Endothelial cell of hepatic sinusoid (primary cell): ENCODE measurements around the gene RAB40AL.
"Not testable (repeated sequence)": the region's sequence is repeated elsewhere in the genome, so short reads cannot be mapped to it uniquely, and the experiment has no call there.

ENCODE experiments used
- in situ Hi-C: cut with HindIII; loops from 2 replicates; pipeline ENCODE4 v1.10.0; 2017; ENCODE audit warnings: low sequenced_read_pairs

RAB40AL gene, protein sequence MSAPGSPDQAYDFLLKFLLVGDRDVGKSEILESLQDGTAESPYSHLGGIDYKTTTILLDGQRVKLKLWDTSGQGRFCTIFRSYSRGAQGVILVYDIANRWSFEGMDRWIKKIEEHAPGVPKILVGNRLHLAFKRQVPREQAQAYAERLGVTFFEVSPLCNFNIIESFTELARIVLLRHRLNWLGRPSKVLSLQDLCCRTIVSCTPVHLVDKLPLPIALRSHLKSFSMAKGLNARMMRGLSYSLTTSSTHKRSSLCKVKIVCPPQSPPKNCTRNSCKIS

DNA sequence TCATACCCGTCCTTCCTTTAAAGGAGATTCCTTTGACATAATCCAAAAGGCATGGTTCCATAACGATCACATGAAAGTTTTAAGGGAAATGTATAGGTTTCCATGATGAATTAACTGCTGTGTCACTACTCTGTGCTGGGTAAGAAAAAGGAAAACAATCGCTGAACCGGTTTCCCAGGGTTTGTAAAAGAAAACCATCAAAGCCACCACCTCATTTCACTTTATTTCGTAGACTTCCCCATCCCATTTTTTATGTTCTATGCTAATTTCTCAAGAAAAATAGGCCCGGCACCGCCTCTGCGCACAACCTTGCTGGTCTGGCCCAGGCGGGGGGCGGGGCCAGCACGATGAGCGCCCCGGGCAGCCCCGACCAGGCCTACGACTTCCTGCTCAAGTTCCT is at the start of gene RAB40AL:
TSS of gene RAB40AL (plus strand) at position 301 of the 400 bp plus-strand sequence. CDS start at position 348, 47 bp downstream.
- in situ Hi-C loops, result not testable (repeated sequence)

DNA sequence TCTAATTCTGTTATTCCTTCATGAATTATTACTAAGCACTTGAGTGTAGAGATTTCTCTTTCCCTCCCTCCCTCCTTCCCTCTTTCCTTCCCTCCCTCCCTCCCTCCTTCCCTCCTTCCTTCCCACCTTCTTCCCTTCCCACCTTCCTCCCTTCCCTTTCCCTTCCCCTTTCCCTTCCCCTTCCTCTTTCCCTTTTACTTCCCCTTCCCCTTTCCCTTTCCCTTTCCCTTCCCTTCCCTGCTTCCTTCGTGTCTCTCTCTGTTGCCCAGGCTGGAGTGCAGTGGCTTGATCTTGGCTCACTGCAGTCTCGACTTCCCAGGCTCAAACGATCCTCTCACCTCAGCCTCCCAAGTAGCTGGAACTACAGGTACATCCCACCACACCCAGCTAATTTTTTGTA is 49.4 kb upstream of the RAB40AL start:
- in situ Hi-C loops, result no loop called here

DNA sequence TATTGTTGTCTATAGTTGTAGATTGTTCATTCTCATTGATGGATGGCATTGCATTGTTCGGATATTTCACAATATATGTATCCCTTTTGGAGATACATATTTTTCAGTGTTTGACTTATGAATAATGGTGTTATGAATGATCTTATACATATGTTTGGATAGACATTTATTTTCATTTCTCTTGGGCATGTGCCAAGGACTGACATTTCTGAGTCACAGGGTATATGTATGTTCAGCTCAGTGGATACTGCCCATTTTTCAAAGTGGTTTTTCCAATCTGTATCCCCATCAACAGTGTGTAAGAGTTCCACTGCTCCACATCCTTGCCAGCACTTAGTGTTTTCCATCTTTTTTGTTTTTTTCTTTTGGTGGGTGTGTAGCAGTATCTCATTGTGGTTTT is 45.0 kb upstream of the RAB40AL start:
- in situ Hi-C loops, result no loop called here

DNA sequence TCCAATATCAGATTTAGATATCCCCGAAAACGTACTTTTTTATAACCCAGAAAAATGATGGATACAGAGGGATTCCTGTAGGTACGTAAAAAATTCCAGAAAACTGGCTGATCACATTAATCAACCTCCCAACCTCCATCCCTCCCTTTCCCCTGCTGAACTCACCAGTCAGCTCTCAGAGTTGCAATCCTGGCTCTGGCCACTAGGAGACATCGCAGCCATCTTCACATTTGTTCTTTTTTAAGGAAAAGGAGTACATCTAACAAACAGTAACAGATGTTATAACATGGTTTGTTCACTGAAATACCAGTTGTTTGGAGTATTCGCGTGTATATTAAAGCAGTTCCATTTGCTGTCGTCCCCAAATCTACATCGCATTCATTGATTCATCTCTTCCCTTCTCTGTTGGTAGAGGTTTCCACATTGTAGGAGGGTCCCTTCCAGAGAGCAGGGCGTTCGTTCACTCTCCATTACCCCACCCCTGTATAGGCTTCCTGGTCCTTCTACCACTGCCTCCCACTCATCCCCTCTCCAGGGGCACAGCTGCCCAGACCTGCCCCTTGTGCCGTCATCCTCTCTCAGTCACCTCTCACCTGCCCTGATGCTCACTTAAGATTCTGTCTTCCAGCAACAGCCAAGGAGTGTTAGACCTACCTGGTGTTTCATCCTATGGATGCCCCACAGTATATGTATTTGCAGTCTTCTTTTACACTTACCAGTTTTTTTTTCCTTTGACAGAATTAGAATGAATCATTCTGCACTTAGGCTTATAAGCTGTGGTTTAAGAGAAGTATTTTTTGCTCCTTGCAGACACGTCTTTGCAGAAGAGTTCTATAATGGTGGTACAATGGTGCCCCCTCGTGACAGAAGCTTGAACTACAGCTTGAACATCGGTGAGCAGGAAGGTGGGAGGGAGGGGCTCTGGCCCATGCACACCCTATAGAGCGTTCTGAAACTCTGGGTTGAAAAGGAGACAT is 36.8 kb upstream of the RAB40AL start:
- in situ Hi-C loops, result no loop called here

DNA sequence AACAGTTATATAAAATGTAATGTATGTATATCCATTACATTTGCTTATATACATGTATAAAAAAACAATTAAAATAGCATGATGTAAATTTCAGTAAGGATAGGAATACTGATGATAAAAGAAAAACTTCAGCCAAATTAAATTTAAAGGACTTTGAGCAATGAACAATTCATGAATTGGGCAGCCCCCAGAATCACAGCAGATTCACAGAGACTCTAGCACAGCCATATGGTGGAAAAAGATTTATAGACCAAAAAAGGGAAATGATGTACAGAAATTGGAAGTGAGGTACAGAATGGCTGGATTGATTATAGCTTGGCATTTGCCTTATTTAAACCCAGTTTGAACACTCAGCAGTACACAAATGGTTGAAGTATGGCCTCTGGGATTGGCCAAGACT is 34.7 kb upstream of the RAB40AL start:
- in situ Hi-C loops, result no loop called here

DNA sequence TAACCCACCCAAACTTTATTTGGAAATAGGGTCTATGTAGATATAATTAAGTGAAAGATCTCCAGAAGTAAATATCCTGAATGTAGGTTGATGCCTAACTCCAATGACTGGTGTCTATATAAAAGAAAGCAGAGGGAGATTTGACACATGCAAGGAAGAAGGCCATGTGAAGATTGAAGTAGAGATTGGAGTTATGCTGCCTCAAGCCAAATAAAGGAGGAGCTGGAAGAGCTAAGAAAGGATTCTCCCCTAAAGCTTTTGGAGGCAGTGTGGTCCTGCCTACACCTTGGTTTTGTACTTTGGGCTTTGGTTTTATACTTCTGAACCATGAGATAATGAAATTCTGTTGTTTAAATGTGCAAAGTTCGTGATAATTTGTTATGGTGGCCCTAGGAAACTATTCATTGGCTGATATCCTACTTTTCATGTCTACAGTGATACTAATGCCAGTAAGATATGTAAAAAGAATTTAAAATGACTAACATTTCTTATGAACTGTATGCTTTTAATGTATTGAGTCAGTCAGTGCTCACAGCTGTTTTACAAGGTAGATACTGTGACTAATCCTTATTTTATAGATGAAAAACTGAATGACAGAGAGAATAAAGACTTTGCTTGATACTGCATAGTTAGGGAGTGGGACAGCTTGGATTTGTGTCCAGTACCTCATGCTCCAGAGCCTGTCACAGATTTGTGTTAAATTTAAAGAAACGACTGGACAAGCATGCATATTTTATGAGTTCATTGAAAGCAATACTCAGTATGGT is 5.9 kb upstream of the RAB40AL start:
- in situ Hi-C loops, result no loop called here

DNA sequence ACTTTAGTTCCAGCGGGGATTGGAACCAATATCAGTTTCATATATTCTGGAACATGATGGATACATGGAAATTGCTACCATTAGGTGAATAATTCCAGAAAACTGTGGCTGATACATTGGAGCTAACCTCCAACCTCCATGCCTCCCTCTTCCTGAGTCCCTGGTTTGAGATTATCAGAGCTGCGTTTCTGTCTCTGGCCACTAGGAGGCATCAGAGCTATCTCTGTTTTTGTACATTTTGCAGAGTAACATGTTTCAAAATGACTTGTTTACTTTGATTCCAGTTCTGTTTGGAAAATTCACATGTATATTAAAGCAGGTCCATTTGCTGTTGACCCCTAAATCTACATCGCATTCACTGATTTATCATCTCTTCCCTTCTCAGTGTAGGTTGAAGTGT is 2.4 kb upstream of the RAB40AL start:
- in situ Hi-C loops, result no loop called here

DNA sequence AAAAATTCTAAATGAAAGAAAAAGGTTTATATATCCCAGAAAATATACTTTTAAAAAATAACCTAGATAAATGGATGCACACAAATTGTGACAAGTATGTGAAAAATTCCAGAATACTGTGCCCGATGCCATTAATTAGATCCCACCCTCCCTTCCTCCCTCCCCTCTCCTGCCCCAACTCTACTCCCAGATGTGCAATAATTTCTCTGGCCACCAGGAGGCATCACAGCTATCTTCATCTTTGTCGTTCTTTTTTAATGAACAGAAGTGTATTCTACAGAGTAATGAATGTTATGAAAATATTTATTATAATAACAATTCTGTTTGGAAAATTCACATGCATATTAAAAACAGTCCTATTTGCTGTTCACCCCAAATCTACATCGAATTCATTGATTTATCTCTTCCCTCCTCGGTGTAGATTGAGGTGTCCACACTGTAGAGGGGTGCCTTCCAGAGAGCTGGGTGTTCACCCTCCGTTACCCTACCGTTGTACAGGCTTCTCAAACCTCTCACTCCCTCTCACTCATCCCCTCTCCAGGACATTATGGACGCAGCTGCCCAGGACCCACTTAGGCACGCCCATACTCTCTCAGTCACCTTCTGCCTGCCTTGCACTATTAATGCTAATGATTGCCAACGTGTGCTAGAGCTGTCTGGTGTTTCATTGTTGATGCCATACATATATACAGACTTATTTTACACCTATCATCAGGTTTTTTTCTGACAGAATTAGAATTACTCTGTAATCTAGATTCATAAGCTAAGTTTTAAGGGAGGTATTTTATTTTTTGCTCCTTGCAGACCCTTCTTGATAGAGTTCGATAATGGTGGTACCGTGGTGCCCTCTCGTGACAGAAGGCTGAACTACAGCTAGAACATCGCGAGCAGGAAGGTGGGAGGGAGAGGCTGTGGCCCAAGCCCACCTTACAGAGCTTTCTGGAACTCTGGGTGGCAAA is 14.1 kb downstream of the RAB40AL start:
- in situ Hi-C loops, result no loop called here

DNA sequence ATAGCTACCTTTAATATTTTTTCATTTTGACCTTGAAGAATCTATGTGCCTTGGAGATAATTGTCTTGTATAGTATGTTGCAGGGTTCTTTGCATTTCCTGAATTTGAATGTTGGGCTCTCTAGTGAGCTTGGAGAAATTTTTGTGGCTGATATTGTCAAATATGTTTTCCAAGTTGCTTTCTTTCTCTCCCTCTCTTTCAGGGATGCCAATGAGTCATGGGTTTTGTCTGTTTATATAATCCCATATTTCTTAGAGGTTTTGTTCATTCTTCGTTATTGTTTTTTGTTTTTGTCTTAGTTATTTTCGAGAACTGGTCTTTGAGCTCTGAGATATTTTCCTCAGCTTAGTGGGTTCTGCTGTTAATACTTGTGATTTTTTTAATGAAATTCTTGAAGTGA is 20.7 kb downstream of the RAB40AL start:
- in situ Hi-C loops, result no loop called here

DNA sequence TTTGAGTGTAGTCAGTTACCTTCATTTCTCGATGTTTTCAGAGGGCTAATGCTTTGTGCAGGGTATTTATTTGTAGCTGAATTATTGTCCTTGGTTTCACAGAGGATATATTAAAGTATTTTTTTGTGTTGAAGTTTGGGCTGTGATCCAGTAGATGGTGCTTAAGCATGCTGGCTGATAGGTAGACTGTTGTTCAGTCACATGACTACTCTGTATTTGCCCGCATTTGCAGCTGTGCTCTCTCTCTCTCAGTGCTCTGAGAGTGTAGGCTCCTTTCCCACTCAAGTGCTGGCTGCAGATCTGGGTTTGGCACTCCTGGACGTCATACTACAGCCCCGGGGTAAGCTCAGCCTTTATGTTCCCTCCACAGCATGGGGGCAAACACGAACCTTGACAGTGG is 21.7 kb downstream of the RAB40AL start:
- in situ Hi-C loops, result no loop called here

DNA sequence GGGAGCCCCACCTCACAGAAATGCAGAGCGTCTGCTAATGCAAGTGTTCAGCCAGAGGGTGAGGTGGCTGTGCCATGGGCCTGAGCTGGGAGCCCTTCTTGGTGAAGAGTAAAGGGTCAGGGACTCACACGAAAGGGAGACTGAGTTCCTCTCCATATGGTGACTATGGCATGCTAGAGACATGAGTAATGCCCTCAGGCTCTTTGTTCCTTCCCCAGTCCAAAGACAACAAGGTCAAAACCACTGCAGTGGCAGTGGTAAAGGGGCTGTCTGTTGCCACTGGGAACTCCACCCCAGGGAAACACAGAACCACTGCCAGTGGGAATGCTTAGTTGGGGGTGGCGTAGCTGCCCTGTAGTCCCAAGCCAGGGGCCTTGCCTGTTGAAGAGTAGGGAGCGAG is 22.4 kb downstream of the RAB40AL start:
- in situ Hi-C loops, result no loop called here

DNA sequence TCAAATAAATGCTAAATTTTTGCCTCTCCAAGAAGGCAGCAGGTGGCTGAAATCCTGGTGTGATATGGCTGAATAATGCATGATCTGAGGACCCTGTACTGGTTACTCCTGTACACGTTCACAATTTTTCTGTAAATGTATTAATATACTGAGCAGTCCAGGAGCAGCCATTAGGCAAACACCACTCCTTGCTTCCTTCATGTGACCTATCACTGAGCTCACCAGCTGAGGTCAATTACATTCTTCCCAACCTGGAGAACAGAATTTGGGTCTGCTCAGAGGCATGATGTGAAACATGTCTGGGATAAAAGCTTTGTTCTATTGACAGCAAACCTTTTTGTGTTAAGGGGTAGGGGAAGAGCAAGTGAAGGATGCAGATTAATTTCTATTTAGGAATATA is 26.9 kb downstream of the RAB40AL start:
- in situ Hi-C loops, result no loop called here

DNA sequence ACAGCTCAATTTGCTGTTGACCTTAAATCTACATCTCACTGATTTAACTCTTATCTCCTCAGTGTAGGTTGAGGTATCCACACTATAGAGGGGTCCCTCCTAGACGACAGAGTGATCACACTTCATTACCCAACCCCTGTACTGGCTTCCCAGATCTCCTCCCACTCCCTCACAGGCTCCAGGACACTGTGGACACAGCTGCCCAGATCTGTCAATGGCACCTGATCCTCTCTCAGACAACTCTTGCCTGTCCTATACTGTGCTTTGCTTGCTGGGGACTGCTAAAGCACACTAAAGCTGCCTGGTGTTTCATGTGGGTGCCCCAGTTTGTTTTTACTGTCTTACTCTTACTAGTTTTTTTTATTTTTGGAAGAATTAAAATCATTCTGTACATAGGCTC is 27.9 kb downstream of the RAB40AL start:
- in situ Hi-C loops, result no loop called here

DNA sequence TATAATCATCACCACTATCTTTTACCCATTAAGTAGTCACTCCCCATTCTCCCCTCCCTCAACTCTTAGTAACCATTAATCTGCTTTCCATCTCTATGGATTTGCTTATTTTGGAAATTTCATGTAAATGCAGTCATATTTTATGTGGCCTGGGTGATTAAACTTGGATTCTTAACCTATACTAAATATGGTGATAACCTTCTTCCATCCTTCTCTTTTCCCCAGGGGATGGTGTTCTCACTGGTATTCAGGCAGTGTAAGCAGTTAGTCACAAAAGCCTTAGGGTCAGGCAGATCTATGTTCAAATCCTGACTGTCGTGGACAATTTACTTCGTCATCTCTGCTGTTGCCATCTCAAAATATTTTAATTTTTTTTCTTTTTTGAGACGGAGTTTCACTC is 29.6 kb downstream of the RAB40AL start:
- in situ Hi-C loops, result no loop called here

DNA sequence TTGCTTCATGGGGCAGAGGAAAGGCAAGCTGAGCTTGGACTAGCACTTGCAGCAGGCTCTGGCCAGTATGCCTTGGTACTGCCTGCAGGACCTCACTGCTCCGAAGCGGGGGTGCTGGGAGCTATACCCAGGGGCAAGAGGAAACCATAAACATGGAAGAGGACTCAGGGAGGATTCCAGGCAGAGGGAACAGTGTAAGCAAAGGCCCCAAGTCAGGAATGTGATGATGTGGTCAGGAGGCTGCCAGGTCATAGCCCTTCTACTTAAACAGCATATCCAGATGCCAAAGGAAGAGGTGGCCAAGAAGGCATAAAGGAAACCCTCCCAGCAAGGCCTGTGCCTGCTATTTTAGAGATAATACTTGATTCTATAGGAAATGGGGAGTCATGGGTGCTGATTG is 31.1 kb downstream of the RAB40AL start:
- in situ Hi-C loops, result no loop called here

DNA sequence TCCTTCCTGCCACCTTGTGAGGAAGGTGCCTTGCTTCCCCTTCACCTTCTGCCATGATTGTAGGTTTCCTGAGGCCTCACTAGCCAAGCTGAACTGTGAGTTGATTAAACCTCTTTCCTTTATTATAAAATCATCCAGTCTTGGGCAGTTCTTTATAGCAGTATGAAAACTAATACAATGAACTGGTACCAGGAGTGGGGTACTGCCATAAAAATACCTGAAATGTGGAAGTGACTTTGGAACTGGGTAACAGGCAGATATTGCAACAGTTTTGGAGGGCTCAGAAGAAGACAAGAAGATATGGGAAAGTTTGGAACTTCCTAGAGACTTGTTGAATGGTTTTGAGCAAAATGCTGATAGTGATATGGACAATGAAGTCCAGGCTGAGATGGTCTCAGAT is 34.5 kb downstream of the RAB40AL start:
- in situ Hi-C loops, result not testable (repeated sequence)

DNA sequence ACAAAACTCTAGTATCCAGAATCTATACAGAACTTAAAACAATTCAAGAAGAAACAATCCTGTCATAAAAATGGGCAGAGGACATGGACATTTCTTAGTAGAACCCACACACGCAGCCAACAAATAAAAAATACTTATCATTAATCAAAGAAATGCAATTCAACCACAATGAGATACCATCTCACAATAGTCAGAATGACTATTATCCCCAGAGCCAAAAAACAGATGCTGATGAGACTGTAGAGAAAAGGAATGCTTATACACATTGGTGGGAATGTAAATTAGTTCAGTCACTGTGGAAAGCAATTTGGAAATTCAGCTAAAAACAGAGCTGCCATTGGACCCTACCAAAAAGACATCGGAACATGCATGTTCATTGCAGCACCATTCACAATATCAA is 37.9 kb downstream of the RAB40AL start:
- in situ Hi-C loops, result no loop called here

DNA sequence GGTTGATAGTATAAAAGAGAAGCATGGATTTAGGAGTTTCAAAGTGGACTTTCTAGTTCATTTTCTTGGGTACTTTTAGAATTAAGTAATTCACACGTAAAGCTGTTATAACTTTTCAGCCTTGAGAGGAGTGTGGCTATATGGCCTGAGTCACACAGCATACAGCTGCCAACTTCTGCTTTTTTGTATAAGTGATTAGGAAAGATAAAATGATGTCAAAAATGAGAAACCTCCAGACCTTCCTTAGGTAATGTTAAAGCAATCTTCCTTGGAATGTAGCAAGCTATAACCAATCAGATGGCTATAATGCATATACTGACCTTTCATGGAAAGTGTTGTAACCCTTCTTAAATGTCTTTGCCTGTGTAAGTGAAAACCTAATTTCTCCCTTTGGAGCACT is 39.2 kb downstream of the RAB40AL start:
- in situ Hi-C loops, result no loop called here

DNA sequence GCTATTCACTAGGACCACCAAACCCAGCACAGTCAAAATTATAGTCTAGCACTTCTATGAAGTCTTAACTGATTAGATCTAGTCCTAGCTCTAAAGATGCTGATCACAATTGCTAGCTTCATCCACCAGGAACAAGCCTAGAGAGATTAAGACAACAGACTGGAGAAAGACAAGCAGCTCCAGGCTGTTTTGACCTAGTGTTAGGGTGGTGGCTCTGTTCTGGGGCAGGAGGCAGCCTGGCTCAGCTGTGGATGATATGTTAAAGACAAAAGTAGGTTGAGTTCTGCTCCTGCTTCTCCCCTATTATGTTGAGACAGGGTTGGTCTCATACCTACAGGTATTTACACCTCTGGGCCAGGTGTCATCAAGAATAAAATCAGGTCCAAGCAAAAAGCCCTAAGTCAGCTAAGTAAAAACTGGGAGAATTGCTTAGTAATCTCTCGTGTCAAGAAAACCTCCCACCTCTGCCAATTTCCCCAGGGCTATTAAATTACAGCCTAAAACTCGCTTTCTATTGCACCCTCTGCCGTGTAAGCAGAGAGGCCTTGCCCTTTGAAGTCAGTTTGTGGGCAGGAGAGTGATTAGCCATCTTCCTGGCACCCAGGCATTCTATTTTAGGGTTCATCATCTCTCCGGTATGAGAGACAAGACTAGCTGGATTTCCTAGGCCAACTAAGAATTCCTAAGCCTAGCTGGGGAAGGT is 39.9 kb downstream of the RAB40AL start:
- in situ Hi-C loops, result no loop called here

DNA sequence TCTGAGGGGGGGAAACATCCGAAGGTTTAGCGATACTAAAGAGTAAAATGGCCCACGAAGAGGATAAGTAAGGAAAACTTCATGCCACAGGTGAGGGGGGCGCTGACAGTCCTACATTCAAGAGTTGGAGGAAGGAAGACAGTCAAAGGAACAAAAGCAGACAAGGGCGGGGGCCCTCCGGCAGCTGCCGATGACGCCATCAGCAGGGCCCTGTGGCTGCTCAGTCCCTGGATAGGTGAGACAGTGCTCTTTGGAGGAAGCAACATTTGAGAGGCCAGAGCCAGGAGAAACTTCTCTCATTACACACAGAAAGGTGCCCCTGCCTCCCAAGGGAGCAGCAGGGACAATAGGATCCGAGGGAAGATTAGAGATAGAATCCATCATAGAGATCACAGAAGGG is 41.5 kb downstream of the RAB40AL start:
- in situ Hi-C loops, result no loop called here
